Measurements from ENCODE around the gene CCR3.

- no peak for TF ChIP-seq CTCF (IDR thresholded peaks at IDR 0.05)
- no peak for TF ChIP-seq POLR2A (IDR thresholded peaks at IDR 0.05)
Observed at GRCh38 chr3:46205286-46205960, 36.8 kb upstream of the CCR3 start.
